GM20000 (cell line): ENCODE data around the gene NEUROG1.

Experiments used
- DNase-seq: peaks from one replicate; pipeline ENCODE4 v3.0.0; 2012; ENCODE audit warnings: low spot score
- CTCF ChIP-seq: IDR thresholded peaks from 2 replicates; pipeline ENCODE4 v1.5.1; 2012; ENCODE audit warnings: mild to moderate bottlenecking, control low read depth; ENCODE audit errors: extremely low read depth, missing control alignments

NEUROG1 gene

GRCh38 chr5:135551593-135552447 is 16.1 kb upstream of the NEUROG1 start:
- peak; percentile 76 for DNase-seq
- peak; percentile 59 for TF ChIP-seq CTCF

GRCh38 chr5:135549413-135549812 is 13.6 kb upstream of the NEUROG1 start:
- no peak for DNase-seq
- no peak for TF ChIP-seq CTCF

GRCh38 chr5:135547590-135548254 is 12.0 kb upstream of the NEUROG1 start:
- no peak for TF ChIP-seq CTCF
- no peak for DNase-seq

- no peak for DNase-seq
These were observed 11.1 kb upstream of the NEUROG1 start for GRCh38 chr5:135546912-135547311.

GRCh38 chr5:135546101-135546500 is 10.3 kb upstream of the NEUROG1 start:
- no peak for DNase-seq
- no peak for TF ChIP-seq CTCF

More at GRCh38 chr5:135546912-135547311, 11.1 kb upstream of the NEUROG1 start:
- no peak for TF ChIP-seq CTCF

GRCh38 chr5:135545099-135545498 is 9.3 kb upstream of the NEUROG1 start:
- TF ChIP-seq CTCF = no peak

More at GRCh38 chr5:135545099-135545498, 9.3 kb upstream of the NEUROG1 start:
- DNase-seq = no peak
